HK-2 (cell line): ENCODE data around the gene TTC7B.

Experiments
- DNase-seq: peaks from one replicate; pipeline ENCODE4 v3.0.0-alpha.2; 2018; ENCODE audit not compliant: unreplicated experiment

The TTC7B gene

GRCh38 chr14:90617961-90618360 lies 198.3 kb downstream of the TTC7B start:
- no peak for DNase-seq

GRCh38 chr14:90616881-90617280 lies 199.3 kb downstream of the TTC7B start:
- no peak for DNase-seq

- DNase-seq: no peak
These were observed 199.9 kb downstream of the TTC7B start for GRCh38 chr14:90616313-90616712.

- DNase-seq: no peak
These were observed 200.6 kb downstream of the TTC7B start for GRCh38 chr14:90615517-90616060.

GRCh38 chr14:90614696-90615516 lies 201.3 kb downstream of the TTC7B start:
- DNase-seq: no peak

GRCh38 chr14:90613997-90614396 lies 202.2 kb downstream of the TTC7B start:
- DNase-seq: no peak

GRCh38 chr14:90613453-90613852 lies 202.8 kb downstream of the TTC7B start:
- DNase-seq: no peak

GRCh38 chr14:90612801-90613200 lies 203.4 kb downstream of the TTC7B start:
- DNase-seq: no peak

- no peak for DNase-seq
These were observed 204.3 kb downstream of the TTC7B start for GRCh38 chr14:90611936-90612335.

GRCh38 chr14:90611501-90611900 lies 204.7 kb downstream of the TTC7B start:
- DNase-seq: no peak

- no peak for DNase-seq
These were observed 205.7 kb downstream of the TTC7B start for GRCh38 chr14:90610346-90611040.

GRCh38 chr14:90609376-90609775 lies 206.9 kb downstream of the TTC7B start:
- no peak for DNase-seq

- no peak for DNase-seq
These were observed 207.3 kb downstream of the TTC7B start for GRCh38 chr14:90608929-90609341.

- no peak for DNase-seq
These were observed 207.9 kb downstream of the TTC7B start for GRCh38 chr14:90608281-90608680.

- no peak for DNase-seq
These were observed 209.1 kb downstream of the TTC7B start for GRCh38 chr14:90607141-90607540.

GRCh38 chr14:90606434-90606833 lies 209.8 kb downstream of the TTC7B start:
- no peak for DNase-seq

- no peak for DNase-seq
These were observed 210.8 kb downstream of the TTC7B start for GRCh38 chr14:90605430-90605829.

- no peak for DNase-seq
These were observed 211.9 kb downstream of the TTC7B start for GRCh38 chr14:90604356-90604755.

GRCh38 chr14:90603841-90604240 lies 212.4 kb downstream of the TTC7B start:
- no peak for DNase-seq

- DNase-seq: no peak
These were observed 212.9 kb downstream of the TTC7B start for GRCh38 chr14:90603336-90603735.

- DNase-seq: no peak
These were observed 214.0 kb downstream of the TTC7B start for GRCh38 chr14:90602088-90602687.

- DNase-seq: no peak
These were observed 214.7 kb downstream of the TTC7B start for GRCh38 chr14:90601563-90601962.

- DNase-seq: no peak
These were observed 215.6 kb downstream of the TTC7B start for GRCh38 chr14:90600619-90601018.
